Kidney tubule cell (primary cell): ENCODE results near the gene TBC1D9B.
A peak's percentile ranks its signal among the peaks of the same experiment; 100 is the strongest.

ENCODE experiments used
- DNase-seq: peaks from one replicate; pipeline ENCODE4 v3.0.0-alpha.2; 2018; ENCODE audit warnings: low spot score

The TBC1D9B gene

GRCh38 chr5:179869641-179870402, 37.9 kb downstream of the TBC1D9B start:
- no peak for DNase-seq

GRCh38 chr5:179869101-179869500, 38.6 kb downstream of the TBC1D9B start:
- no peak for DNase-seq

GRCh38 chr5:179868541-179868940, 39.2 kb downstream of the TBC1D9B start:
- no peak for DNase-seq

GRCh38 chr5:179867476-179867875, 40.2 kb downstream of the TBC1D9B start:
- DNase-seq = no peak

GRCh38 chr5:179867079-179867465, 40.6 kb downstream of the TBC1D9B start:
- no peak for DNase-seq

- no peak for DNase-seq
These were observed 41.2 kb downstream of the TBC1D9B start for GRCh38 chr5:179866241-179867078.

- no peak for DNase-seq
These were observed 42.0 kb downstream of the TBC1D9B start for GRCh38 chr5:179865491-179866240.

GRCh38 chr5:179864686-179865085, 43.0 kb downstream of the TBC1D9B start:
- DNase-seq = no peak

GRCh38 chr5:179863449-179864085, 44.1 kb downstream of the TBC1D9B start:
- no peak for DNase-seq

- DNase-seq = no peak
These were observed 44.8 kb downstream of the TBC1D9B start for GRCh38 chr5:179862891-179863290.

GRCh38 chr5:179862296-179862695, 45.4 kb downstream of the TBC1D9B start:
- no peak for DNase-seq

- DNase-seq = no peak
These were observed 47.4 kb downstream of the TBC1D9B start for GRCh38 chr5:179860301-179860700.

- peak; percentile 96 for DNase-seq
These were observed 48.9 kb downstream of the TBC1D9B start, which contains the start of gene MRNIP for GRCh38 chr5:179858586-179859427. Gene MRNIP (minus strand): TSS chr5:179858817. CDS start chr5:179858796, 21 bp downstream.

GRCh38 chr5:179858241-179858585, 49.5 kb downstream of the TBC1D9B start:
- peak; percentile 44 for DNase-seq

GRCh38 chr5:179854356-179854755, 53.3 kb downstream of the TBC1D9B start:
- no peak for DNase-seq

GRCh38 chr5:179852993-179853547, 54.6 kb downstream of the TBC1D9B start:
- DNase-seq = no peak

- DNase-seq = no peak
These were observed 66.1 kb downstream of the TBC1D9B start for GRCh38 chr5:179841621-179842020.

GRCh38 chr5:179840766-179841165, 66.9 kb downstream of the TBC1D9B start:
- no peak for DNase-seq

- DNase-seq = no peak
These were observed 67.4 kb downstream of the TBC1D9B start for GRCh38 chr5:179840321-179840720.

- DNase-seq = peak; percentile 42
These were observed 68.1 kb downstream of the TBC1D9B start for GRCh38 chr5:179839328-179840256.
